ENCODE data around the gene OBSCN. TPM values are rescaled to one million over a fixed set of nuclear protein-coding genes. Genes with fewer than 3 reads are reported as not detected.
A peak's percentile ranks its signal among the peaks of the same experiment; 100 is the strongest.

OBSCN gene
- total RNA-seq, 1 experiment from 2014 or later, result 33.3 TPM

GRCh38 chr1:228410015-228410414, 202.2 kb downstream of the OBSCN start:
- no peak overlapping the region for H3K27ac ChIP-seq (ENCODE audit: insufficient read length, low read depth, low read length)
- no peak overlapping the region for H3K4me3 Mint-ChIP-seq

More at GRCh38 chr1:228410015-228410414, 202.2 kb downstream of the OBSCN start:
- no peak overlapping the region for H4K91ac ChIP-seq (ENCODE audit: insufficient read length, low read depth, low read length)
- no peak overlapping the region for H3K4me2 ChIP-seq (ENCODE audit: insufficient read depth, insufficient read length, low read length)
- H2BK20ac ChIP-seq (ENCODE audit: low read depth, low read length, poor library complexity, severe bottlenecking), result no peak overlapping the region
- peaks cover 15% of the 10 kb centered on the region for H3K23me2 ChIP-seq (ENCODE audit: insufficient read length, low read depth, low read length, poor library complexity, severe bottlenecking)
- no peak overlapping the region for H3K14ac ChIP-seq (ENCODE audit: insufficient read depth, low read length)
- H2BK120ac ChIP-seq (ENCODE audit: low read depth, low read length, poor library complexity, severe bottlenecking), result no peak overlapping the region
- Mint-ChIP-seq H3K27ac (peak overlapping the region in 1 of 3 experiments; percentile 82; a peak in 1 of 7 replicates), H3K4me1 (peaks cover 11 to 21% of the 10 kb centered on the region in 2 experiments), H3K9me3 (no peaks in the 10 kb centered on the region), H3K36me3 (ENCODE audit: insufficient read depth in 1 of 3, low read depth in 3 of 3) (peaks cover 5 to 13% (median 6%) of the 10 kb centered on the region in 3 experiments; a peak in 6 of 7 replicates), H3K27me3 (ENCODE audit: low read depth) (peaks cover 21% of the 10 kb centered on the region)
- H3K79me2 ChIP-seq (ENCODE audit: insufficient read depth, low read length), result peaks cover 8% of the 10 kb centered on the region
- no peak overlapping the region for H4K5ac ChIP-seq (ENCODE audit: insufficient read length, low read depth, low read length)
- 0 out of 2 replicates have a peak, but pooled peaks cover 3% of the 10 kb centered on the region for H3K4me1 ChIP-seq (ENCODE audit: insufficient read depth, low read length)
- no peak for DNase-seq
- no peak overlapping the region for H2BK12ac ChIP-seq (ENCODE audit: insufficient read length, low read depth, low read length)
- TF ChIP-seq, protein P1, sequence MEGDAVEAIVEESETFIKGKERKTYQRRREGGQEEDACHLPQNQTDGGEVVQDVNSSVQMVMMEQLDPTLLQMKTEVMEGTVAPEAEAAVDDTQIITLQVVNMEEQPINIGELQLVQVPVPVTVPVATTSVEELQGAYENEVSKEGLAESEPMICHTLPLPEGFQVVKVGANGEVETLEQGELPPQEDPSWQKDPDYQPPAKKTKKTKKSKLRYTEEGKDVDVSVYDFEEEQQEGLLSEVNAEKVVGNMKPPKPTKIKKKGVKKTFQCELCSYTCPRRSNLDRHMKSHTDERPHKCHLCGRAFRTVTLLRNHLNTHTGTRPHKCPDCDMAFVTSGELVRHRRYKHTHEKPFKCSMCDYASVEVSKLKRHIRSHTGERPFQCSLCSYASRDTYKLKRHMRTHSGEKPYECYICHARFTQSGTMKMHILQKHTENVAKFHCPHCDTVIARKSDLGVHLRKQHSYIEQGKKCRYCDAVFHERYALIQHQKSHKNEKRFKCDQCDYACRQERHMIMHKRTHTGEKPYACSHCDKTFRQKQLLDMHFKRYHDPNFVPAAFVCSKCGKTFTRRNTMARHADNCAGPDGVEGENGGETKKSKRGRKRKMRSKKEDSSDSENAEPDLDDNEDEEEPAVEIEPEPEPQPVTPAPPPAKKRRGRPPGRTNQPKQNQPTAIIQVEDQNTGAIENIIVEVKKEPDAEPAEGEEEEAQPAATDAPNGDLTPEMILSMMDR (conservative IDR thresholded peaks at IDR 0.05), result no peak
- no peak overlapping the region for H2BK5ac ChIP-seq (ENCODE audit: insufficient read length, low read length)
- no peak overlapping the region for H3K23ac ChIP-seq (ENCODE audit: insufficient read length, low read depth, low read length)
- no peak overlapping the region for H3T11ph ChIP-seq (ENCODE audit: low read length)
- peaks cover 5% of the 10 kb centered on the region; the same call in 1 of the 2 replicates for H3K27me3 ChIP-seq (ENCODE audit: insufficient read depth, low read length)
- peaks cover 5% of the 10 kb centered on the region for H3K79me1 ChIP-seq (ENCODE audit: insufficient read depth, low read depth, low read length, poor library complexity, severe bottlenecking)
- H2AFZ ChIP-seq (ENCODE audit: low read length), result no peak overlapping the region
- no peak overlapping the region for H3K4ac ChIP-seq (ENCODE audit: low read depth, low read length)
- H3K56ac ChIP-seq (ENCODE audit: insufficient read length, low read depth, low read length), result no peak overlapping the region
- no CpG with 5 or more reads among the region's 8 CpGs for WGBS (ENCODE audit: extremely low coverage, insufficient read length, low lambda C conversion rate)
- no peak overlapping the region for H2BK15ac ChIP-seq (ENCODE audit: low read depth, low read length)
- H4K8ac ChIP-seq (replicated peaks; ENCODE audit: insufficient read length, low read depth, low read length), result no peak overlapping the region
- no peak overlapping the region for H2AK5ac ChIP-seq (ENCODE audit: insufficient read length, low read length)
- no peak overlapping the region for H3K9ac ChIP-seq (ENCODE audit: extremely low read depth, insufficient read length, low read length)
- no peaks in the 10 kb centered on the region for H3K9me3 ChIP-seq (ENCODE audit: control insufficient read depth, low read depth, low read length)
- H4K20me1 ChIP-seq (ENCODE audit: control insufficient read depth, insufficient read depth, insufficient read length), result no peaks in the 10 kb centered on the region
- H3K18ac ChIP-seq (ENCODE audit: insufficient read length, low read depth, low read length), result no peak overlapping the region

Data from H9 (cell line).